ENCODE measurements around the gene ZNF33A.
"Not testable (repeated sequence)": the region's sequence is repeated elsewhere in the genome, so short reads cannot be mapped to it uniquely, and the experiment has no call there.

The ZNF33A gene

GRCh38 chr10:38010119-38010903 lies at the start of gene ZNF33A:
TSS of gene ZNF33A (plus strand) at chr10:38010675. CDS start at chr10:38012342, 1,667 bp downstream.
- peak; percentile 58 to 98 (median 90) for DNase-seq

DNA sequence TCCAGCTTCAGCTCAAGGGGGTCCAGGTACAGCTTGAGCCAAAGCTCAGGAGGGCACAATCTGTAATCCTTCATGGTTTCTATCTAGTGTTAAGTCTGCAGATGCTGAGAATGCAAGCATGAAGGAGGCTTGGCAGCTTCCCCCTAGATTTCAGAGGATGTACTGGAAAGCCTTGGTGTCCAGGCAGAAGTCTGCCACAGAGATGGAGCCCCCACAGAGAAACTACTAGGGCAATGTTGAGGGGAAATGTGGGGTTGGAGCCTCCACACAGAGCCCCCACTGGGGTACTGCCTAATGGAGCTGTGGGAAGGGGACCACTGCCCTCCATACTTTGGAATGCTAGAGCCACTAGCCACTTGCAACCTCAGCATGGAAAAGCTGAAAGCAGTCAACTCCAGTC lies 45.5 kb upstream of the ZNF33A start:
- no peak for DNase-seq

GRCh38 chr10:37972396-37972795 lies 38.1 kb upstream of the ZNF33A start:
- no peak for DNase-seq

DNA sequence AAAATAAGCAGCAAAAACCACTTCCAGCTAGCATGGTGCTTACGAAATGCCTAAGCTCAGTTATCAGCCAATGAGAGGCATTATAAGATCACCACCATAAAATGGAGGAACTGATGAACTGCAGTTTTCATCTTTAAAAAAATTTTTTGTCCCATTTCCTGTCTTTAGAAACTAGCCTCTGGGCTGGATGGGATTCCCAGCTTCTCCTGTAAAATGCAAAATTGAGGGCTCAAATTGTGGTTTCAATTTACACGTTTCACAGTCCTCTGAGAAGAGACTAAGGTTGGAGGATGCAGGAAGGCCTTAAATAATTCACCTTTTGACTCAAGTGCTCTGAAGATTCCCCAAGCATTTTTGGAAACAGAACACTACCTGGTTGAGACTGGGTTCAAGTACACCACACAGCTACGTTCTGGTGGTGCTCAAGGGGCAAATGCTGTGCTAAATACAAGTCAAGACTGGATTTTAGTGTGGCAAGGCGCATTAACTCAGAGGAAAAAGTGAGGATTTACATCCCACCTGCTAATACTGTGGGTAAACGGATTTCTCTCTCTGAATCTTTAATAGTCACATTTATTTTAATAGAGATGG lies 35.0 kb upstream of the ZNF33A start:
- DNase-seq, result peak in 8 of 51 donors; percentile 0 to 65 (median 4)

GRCh38 chr10:37976091-37976879 lies 34.2 kb upstream of the ZNF33A start, which contains the start of gene ZNF25:
TSS of gene ZNF25 (minus strand) at chr10:37976647. CDS start at chr10:37971722, 4,925 bp downstream.
- peak; percentile 71 to 99 (median 97) for DNase-seq

DNA sequence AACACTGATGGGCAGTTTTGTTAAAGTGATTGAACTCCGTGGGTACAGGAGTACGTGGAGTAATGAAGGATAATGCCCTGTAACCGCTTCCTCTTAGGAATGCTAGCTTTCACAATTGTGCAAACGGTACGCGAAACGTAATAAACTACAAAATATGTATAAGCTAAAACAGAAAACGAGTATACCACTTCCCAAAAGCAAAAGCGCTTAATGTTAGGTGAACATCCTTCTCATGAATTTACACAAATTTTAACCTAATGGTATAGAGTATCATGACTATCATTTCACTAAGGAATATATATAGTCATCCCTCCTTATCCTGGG lies 33.6 kb upstream of the ZNF33A start:
- no peak for DNase-seq

- no peak for DNase-seq
Observed at GRCh38 chr10:37991655-37992054, 18.8 kb upstream of the ZNF33A start.

GRCh38 chr10:37992083-37992482 lies 18.4 kb upstream of the ZNF33A start:
- no peak for DNase-seq

DNA sequence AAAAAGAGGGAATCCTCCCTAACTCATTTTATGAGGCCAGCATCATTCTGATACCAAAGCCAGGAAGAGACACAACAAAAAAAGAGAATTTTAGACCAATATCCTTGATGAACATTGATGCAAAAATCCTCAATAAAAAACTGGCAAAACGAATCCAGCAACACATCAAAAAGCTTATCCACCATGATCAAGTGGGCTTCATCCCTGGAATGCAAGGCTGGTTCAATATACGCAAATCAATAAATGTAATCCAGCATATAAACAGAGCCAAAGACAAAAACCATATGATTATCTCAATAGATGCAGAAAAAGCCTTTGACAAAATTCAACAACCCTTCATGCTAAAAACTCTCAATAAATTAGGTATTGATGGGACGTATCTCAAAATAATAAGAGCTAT lies 11.6 kb upstream of the ZNF33A start:
- not testable (repeated sequence) for DNase-seq

- not testable (repeated sequence) for DNase-seq
Observed at GRCh38 chr10:38000474-38000873, 10.0 kb upstream of the ZNF33A start.

- DNase-seq, result no peak
Observed at GRCh38 chr10:38003026-38003425, 7.4 kb upstream of the ZNF33A start.

DNA sequence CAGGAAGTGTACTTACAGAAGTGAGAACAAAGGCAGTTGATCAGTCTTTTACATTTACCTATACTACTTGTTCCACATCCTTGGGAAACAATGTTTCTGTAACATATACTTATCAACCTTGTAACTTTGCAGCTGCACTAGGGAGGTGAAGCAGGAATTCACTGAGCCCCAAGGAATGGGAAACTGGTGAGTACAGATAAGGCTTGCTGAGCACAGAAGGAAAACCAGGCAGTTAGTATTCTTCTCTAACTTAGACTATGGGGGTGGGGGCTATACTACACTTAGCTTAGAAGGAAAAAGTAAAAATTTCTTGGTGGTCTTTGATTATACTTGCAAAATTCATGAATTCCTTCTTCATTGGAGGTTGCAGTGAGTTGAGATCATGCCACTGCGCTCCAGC lies 6.9 kb upstream of the ZNF33A start:
- DNase-seq, result no peak

GRCh38 chr10:38007551-38007950 lies 2.9 kb upstream of the ZNF33A start:
- no peak for DNase-seq

GRCh38 chr10:38007991-38008390 lies 2.5 kb upstream of the ZNF33A start:
- DNase-seq, result no peak

DNA sequence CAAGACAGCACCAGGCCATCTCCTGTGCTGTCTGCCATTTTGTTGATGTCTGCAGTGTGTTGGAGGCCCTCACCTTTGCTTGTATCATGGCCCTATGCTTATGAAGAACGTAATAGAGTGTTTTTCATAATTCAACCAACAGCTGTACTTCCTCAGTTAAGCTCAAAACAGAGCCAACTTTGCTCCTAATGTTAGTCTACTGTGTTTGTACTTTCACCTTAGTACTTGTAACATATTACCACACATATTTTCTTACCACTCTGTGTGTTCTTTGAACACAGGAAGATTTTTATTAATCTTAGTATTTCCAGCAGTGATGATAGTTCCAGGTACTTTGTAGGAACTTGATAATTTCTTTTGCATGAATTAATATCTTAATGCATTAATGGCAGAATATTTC lies 5.9 kb downstream of the ZNF33A start:
- no peak for DNase-seq

DNA sequence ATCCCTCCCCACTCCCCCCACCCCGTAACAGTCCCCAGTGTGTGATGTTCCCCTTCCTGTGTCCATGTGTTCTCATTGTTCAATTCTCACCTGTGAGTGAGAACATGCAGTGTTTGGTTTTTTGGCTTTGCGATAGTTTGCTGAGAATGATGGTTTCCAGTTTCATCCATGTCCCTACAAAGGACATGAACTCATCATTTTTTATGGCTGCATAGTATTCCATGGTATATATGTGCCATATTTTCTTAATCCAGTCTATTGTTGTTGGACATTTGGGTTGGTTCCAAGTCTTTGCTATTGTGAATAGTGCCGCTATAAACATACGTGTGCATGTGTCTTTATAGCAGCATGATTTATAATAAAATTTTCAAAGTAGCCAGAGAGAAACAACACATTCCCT lies 8.6 kb downstream of the ZNF33A start:
- DNase-seq, result not testable (repeated sequence)

- no peak for DNase-seq
Observed at GRCh38 chr10:38025283-38025682, 14.8 kb downstream of the ZNF33A start.

DNA sequence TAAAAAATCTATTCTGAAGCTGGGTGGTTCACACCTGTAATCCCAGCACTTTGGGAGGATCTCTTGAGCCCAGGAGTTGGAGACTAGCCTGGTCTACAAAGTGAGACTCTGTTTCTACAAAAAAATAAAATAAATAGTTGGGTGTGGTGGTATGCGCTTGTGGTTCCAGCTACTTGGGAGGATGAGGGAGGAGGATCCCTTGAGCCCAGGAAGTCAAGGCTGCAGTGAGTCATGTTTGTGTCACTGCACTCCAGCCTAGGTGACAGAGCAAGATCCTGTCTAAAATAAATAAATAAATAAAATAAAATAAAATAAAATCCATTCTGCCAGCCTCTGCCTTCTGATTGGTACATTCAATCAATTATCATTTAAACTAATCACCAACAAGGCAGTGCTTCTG lies 17.5 kb downstream of the ZNF33A start:
- no peak for DNase-seq

DNA sequence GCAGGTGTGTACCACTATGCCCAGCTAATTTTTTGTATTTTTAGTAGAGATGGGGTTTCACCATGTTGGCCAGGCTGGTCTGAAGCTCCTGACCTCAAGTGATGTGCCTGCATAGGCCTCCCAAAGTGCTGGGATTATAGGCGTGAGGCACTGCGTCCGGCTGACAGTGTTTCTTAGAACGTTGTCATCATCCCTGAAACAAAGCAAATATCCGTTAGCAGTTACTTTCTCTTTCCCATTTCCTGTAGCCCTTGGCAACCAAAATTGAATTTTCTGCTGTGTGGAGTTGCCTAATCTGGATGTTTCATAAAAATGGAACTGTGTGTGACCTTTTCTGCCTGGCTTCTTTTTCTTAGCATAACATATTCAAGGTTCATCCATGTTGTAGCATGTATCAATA lies 22.4 kb downstream of the ZNF33A start:
- DNase-seq, result no peak

- DNase-seq, result no peak
Observed at GRCh38 chr10:38038107-38038931, 27.8 kb downstream of the ZNF33A start.

DNA sequence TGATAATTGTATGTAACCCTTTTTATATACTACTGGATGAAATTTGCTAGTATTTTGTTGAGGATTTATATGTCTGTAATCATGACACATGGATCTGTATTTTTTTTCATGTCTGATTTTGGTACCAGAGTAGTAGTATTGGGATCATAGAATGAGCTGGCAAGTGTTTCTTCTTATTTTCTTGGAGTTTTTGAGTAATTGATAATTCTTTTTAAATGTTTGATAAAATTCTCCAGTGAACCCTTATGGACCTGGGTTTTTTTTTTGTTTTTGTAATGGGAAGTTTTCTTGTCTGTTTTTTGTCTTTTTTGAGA lies 28.4 kb downstream of the ZNF33A start:
- no peak for DNase-seq

DNA sequence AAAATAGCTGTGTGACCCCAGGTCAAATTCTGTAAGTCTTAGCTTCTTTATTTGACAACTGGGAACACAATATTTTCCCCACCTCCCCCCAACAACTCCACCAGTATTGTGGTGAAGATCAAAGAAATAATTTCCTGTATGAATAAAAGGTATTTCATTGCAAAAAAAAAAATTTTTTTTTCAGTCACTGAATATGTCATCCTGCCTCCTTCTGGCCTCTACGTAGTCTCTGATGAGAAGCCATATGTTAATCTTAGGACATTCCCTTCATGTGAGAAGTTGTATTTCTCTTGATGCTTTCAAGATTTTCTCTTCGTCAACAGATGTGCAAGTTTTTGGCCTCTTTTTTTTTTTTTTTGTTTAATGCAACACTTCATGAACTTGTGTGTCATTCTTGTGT lies 33.0 kb downstream of the ZNF33A start:
- DNase-seq, result no peak

Data from hypothalamus (tissue), 51 donors.